HepG2 (cell line): ENCODE results near the gene SSR2. TPM values are rescaled to one million over a fixed set of nuclear protein-coding genes. Genes with fewer than 3 reads are reported as not detected.
A peak's percentile ranks its signal among the peaks of the same experiment; 100 is the strongest.

Experiments
- GABPA ChIP-seq, 2 experiments: IDR thresholded peaks; 2 replicates each; pipeline ENCODE4 v1.6.1; 2011 to 2016; ENCODE audit warnings: low read depth in 2 of 2, low read length in 1 of 2, missing biosample characterization in 1 of 2, missing genetic modification characterization in 1 of 2
- HOXA7 ChIP-seq: sonication (generic); formaldehyde crosslinking; IDR thresholded peaks from 2 replicates; pipeline ENCODE4 v1.8.1; 2022; ENCODE audit warnings: mild to moderate bottlenecking, missing genetic modification reagents, moderate library complexity
- RBM22 ChIP-seq: fragments of 200-400 bp; formaldehyde crosslinking; optimal IDR thresholded peaks from 2 replicates; pipeline ENCODE3; 2017; ENCODE audit warnings: mild to moderate bottlenecking, low read length, moderate library complexity
- ZBED4 ChIP-seq: sonication (generic); formaldehyde crosslinking; IDR thresholded peaks from 2 replicates; pipeline ENCODE4 v1.4.0; 2020; ENCODE audit warnings: missing genetic modification reagents, borderline replicate concordance
- ZNF205 ChIP-seq: IDR thresholded peaks from 2 replicates; pipeline ENCODE4 v1.6.1; 2018; ENCODE audit warnings: missing biosample characterization, missing genetic modification reagents
- ZNF431 ChIP-seq: sonication (generic); formaldehyde crosslinking; IDR thresholded peaks from 2 replicates; pipeline ENCODE4 v1.9.0; 2022; ENCODE audit warnings: missing genetic modification reagents, low read depth, mild to moderate bottlenecking, borderline replicate concordance
- ZNF512 ChIP-seq: sonication (generic); formaldehyde crosslinking; IDR thresholded peaks from 2 replicates; pipeline ENCODE4 v1.4.0; 2020; ENCODE audit warnings: mild to moderate bottlenecking, missing genetic modification reagents
- polyA plus RNA-seq, 8 experiments: library from polyadenylated mRNA; depleted of rRNA in 3 of 8; stranded (reverse) in 7 of 8; unstranded in 1 of 8; fragments of >200 nt; fragmentation: Illumina TruSeq in 4 of 8; extraction: Trizol in 4 of 8; gene quantifications; 2 replicates each; pipeline versions ENCODE4 v1.2.1 to v1.2.3, GENCODE V29; 2011 to 2016; ENCODE audit warnings: low read depth in 4 of 8, missing spikeins in 1 of 8, mixed read lengths in 1 of 8; ENCODE audit not compliant: insufficient read depth in 1 of 8
- total RNA-seq, 5 experiments: library from RNA; depleted of rRNA; stranded (reverse); fragments of >200 nt; fragmentation: Illumina TruSeq; extraction: Trizol; gene quantifications; 2 replicates each; pipeline ENCODE4 v1.2.3, GENCODE V29; 2016; ENCODE audit warnings: low read depth in 1 of 5
- TF ChIP-seq, protein P1 (sequence below): sonication (generic); formaldehyde crosslinking; IDR thresholded peaks from 2 replicates; pipeline ENCODE4 v1.4.0; 2020; ENCODE audit warnings: missing genetic modification reagents, borderline replicate concordance
- TF ChIP-seq, protein P2 (sequence below): sonication (generic); formaldehyde crosslinking; IDR thresholded peaks from 2 replicates; pipeline ENCODE4 v1.4.0; 2020; ENCODE audit warnings: missing genetic modification reagents
- TF ChIP-seq, protein P3 (sequence below): sonication (generic); formaldehyde crosslinking; IDR thresholded peaks from 2 replicates; pipeline ENCODE4 v1.4.0; 2020; ENCODE audit warnings: missing genetic modification reagents

The SSR2 gene
- total and polyA plus RNA-seq, 2 of the 13 experiments (the other 11 are each of a cell fraction or from before 2014, with no cell fraction given), result 284 to 461 TPM

DNA sequence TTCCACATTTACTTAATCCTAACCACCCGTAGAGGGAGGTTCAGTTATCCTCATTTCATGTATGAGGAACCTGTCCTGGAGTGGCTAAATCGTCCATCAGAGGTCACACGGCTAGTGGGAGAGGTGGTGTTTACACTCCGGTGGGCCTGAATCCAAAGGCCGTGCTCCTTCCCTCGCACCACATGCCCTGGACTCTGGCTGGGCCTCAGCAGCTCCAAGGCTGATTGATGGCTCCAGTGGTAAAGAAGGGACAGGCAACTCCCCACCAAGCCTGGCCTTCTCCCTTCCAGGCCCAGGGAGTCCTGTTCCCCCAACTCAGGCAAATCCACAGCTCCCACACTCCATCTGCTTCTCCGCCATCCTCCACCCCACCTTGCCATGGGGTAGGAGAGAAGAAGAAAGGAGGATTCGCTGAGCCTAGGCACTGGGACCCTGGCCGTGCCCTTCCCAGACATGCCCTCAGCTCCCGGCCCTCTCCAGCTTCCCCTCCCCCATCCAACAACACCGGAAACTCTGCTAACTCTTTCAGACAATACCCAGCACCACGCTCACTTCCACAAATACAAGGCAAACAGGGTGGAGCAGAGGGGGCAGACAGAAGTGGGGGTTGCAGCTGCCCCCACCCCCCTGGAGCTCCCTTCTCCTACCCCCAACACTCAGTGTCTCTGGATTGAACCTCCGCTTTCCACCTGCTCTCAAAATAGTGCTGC lies 53.3 kb downstream of the SSR2 start (continued):
- no peak for TF ChIP-seq ZNF512 (CRISPR knock-in tag)
- TF ChIP-seq ZNF205 (CRISPR knock-in tag), result no peak
- no peak for TF ChIP-seq HOXA7 (CRISPR knock-in tag)
- TF ChIP-seq RBM22, result no peak
- TF ChIP-seq, protein P1, sequence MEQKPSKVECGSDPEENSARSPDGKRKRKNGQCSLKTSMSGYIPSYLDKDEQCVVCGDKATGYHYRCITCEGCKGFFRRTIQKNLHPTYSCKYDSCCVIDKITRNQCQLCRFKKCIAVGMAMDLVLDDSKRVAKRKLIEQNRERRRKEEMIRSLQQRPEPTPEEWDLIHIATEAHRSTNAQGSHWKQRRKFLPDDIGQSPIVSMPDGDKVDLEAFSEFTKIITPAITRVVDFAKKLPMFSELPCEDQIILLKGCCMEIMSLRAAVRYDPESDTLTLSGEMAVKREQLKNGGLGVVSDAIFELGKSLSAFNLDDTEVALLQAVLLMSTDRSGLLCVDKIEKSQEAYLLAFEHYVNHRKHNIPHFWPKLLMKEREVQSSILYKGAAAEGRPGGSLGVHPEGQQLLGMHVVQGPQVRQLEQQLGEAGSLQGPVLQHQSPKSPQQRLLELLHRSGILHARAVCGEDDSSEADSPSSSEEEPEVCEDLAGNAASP, result peak; percentile 44; the same call in 1 of the 2 replicates
- TF ChIP-seq ZNF431 (CRISPR knock-in tag), result 0 out of 2 replicates have a peak, but pooled peaks have one; percentile 55
- peak; percentile 83; the same call in 1 of the 2 replicates for TF ChIP-seq ZBED4 (CRISPR knock-in tag)
- TF ChIP-seq GABPA (IDR thresholded peaks at IDR 0.05; ENCODE audit: low read depth, low read length), result no peak
- TF ChIP-seq GABPA (CRISPR knock-in tag; IDR thresholded peaks at IDR 0.05; ENCODE audit: low read depth), result peak; percentile 50
- TF ChIP-seq, protein P2, sequence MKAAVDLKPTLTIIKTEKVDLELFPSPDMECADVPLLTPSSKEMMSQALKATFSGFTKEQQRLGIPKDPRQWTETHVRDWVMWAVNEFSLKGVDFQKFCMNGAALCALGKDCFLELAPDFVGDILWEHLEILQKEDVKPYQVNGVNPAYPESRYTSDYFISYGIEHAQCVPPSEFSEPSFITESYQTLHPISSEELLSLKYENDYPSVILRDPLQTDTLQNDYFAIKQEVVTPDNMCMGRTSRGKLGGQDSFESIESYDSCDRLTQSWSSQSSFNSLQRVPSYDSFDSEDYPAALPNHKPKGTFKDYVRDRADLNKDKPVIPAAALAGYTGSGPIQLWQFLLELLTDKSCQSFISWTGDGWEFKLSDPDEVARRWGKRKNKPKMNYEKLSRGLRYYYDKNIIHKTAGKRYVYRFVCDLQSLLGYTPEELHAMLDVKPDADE (CRISPR knock-in tag), result no peak
- TF ChIP-seq, protein P3, sequence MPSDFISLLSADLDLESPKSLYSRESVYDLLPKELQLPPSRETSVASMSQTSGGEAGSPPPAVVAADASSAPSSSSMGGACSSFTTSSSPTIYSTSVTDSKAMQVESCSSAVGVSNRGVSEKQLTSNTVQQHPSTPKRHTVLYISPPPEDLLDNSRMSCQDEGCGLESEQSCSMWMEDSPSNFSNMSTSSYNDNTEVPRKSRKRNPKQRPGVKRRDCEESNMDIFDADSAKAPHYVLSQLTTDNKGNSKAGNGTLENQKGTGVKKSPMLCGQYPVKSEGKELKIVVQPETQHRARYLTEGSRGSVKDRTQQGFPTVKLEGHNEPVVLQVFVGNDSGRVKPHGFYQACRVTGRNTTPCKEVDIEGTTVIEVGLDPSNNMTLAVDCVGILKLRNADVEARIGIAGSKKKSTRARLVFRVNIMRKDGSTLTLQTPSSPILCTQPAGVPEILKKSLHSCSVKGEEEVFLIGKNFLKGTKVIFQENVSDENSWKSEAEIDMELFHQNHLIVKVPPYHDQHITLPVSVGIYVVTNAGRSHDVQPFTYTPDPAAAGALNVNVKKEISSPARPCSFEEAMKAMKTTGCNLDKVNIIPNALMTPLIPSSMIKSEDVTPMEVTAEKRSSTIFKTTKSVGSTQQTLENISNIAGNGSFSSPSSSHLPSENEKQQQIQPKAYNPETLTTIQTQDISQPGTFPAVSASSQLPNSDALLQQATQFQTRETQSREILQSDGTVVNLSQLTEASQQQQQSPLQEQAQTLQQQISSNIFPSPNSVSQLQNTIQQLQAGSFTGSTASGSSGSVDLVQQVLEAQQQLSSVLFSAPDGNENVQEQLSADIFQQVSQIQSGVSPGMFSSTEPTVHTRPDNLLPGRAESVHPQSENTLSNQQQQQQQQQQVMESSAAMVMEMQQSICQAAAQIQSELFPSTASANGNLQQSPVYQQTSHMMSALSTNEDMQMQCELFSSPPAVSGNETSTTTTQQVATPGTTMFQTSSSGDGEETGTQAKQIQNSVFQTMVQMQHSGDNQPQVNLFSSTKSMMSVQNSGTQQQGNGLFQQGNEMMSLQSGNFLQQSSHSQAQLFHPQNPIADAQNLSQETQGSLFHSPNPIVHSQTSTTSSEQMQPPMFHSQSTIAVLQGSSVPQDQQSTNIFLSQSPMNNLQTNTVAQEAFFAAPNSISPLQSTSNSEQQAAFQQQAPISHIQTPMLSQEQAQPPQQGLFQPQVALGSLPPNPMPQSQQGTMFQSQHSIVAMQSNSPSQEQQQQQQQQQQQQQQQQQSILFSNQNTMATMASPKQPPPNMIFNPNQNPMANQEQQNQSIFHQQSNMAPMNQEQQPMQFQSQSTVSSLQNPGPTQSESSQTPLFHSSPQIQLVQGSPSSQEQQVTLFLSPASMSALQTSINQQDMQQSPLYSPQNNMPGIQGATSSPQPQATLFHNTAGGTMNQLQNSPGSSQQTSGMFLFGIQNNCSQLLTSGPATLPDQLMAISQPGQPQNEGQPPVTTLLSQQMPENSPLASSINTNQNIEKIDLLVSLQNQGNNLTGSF (CRISPR knock-in tag), result no peak
